ENCODE data around the gene KDM1A. TPM values are rescaled to one million over a fixed set of nuclear protein-coding genes. Genes with fewer than 3 reads are reported as not detected.

Gene KDM1A
- total RNA-seq, 4 donors from 2014 or later = 37.8 to 64.1 (median 62.3) TPM

DNA sequence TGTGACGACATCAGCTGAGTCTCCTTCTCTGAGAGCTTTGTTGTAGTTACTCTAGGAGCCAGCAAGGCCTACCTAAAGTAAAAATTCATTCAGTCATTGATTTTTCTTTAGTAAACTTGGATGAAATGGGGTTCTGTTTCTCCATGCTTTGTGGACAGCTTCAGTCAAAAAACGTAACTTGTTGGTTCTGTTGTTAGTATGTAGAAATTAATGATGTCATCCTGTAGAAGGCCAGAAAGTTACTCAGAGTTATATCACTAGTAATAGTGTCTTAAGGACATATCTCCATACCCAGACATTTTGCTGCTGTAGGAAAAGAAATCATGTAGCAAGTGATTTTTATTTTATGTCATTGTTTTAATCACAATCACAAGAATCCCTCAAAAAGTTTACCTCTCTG lies 43.0 kb downstream of the KDM1A start:
- no peak overlapping the region for H3K4me3 ChIP-seq
- H3K27me3 ChIP-seq = no peaks in the 10 kb centered on the region
- intact Hi-C loops (cut with DNase I) = no loop called here
- 76 to 87% methylated on average over 2 of the region's 2 CpGs for WGBS, 2 donors
- no peaks in the 10 kb centered on the region for H3K4me1 ChIP-seq
- H3K36me3 ChIP-seq = peaks cover 5 to 100% (median 22%) of the 10 kb centered on the region in 3 donors
- DNase-seq = no peak
- H3K27ac ChIP-seq = no peak overlapping the region
- no peak for TF ChIP-seq CTCF (IDR thresholded peaks at IDR 0.05)
- TF ChIP-seq POLR2A (IDR thresholded peaks at IDR 0.05) = no peak
- H3K9me3 ChIP-seq = no peaks in the 10 kb centered on the region

- H3K27ac ChIP-seq = no peak overlapping the region
- DNase-seq = no peak
- no peak for TF ChIP-seq CTCF (IDR thresholded peaks at IDR 0.05)
- TF ChIP-seq POLR2A (IDR thresholded peaks at IDR 0.05) = no peak
- 87 to 96% methylated on average over 2 of the region's 2 CpGs for WGBS, 2 donors
- no peaks in the 10 kb centered on the region for H3K4me1 ChIP-seq
- H3K4me3 ChIP-seq = no peak overlapping the region
- H3K9me3 ChIP-seq = no peaks in the 10 kb centered on the region
- intact Hi-C loops (cut with DNase I) = no loop called here
- peaks cover 0 to 100% (median 9%) of the 10 kb centered on the region in 3 donors for H3K36me3 ChIP-seq
- H3K27me3 ChIP-seq = no peaks in the 10 kb centered on the region
Measured at GRCh38 chr1:23065385-23065784, 46.1 kb downstream of the KDM1A start.

DNA sequence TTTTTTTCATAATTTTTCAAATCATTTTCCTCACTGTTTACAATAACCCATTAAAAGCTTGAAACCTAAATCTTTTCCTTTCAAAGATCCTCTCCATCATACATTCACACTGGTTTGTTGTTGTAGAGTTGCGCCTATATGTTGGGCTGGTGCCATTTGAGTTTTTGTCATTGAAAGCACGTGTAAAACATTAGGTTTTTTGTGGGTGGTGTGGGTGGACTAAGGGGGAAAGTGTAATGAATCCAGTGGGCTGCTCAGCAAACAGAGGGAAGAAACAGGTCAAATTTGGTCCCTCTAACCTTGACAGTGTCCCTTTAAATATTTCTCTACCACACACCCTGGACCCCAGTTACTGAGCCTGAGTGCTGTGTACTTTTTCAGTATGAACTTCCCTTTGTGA lies 46.8 kb downstream of the KDM1A start:
- WGBS, 2 donors = 86 to 92% methylated on average over 2 of the region's 2 CpGs
- H3K27ac ChIP-seq = no peak overlapping the region
- no peaks in the 10 kb centered on the region for H3K9me3 ChIP-seq
- no peak for DNase-seq
- TF ChIP-seq CTCF (IDR thresholded peaks at IDR 0.05) = no peak
- no peak for TF ChIP-seq POLR2A (IDR thresholded peaks at IDR 0.05)
- no peaks in the 10 kb centered on the region for H3K27me3 ChIP-seq
- H3K4me1 ChIP-seq = no peaks in the 10 kb centered on the region
- H3K4me3 ChIP-seq = no peak overlapping the region
- H3K36me3 ChIP-seq = peaks cover 0 to 100% (median 9%) of the 10 kb centered on the region in 3 donors
- intact Hi-C loops (cut with DNase I) = no loop called here

GRCh38 chr1:23069149-23069548 lies 49.9 kb downstream of the KDM1A start:
- intact Hi-C loops (cut with DNase I) = no loop called here
- no peak for TF ChIP-seq CTCF (IDR thresholded peaks at IDR 0.05)
- TF ChIP-seq POLR2A (IDR thresholded peaks at IDR 0.05) = no peak
- WGBS, 2 donors = 92 to 97% methylated on average over 2 of the region's 2 CpGs
- no peak for DNase-seq
- Histone ChIP-seq H3K9me3 (no peaks in the 10 kb centered on the region), H3K4me3 (no peak overlapping the region), H3K27me3 (no peaks in the 10 kb centered on the region), H3K4me1 (no peaks in the 10 kb centered on the region), H3K36me3 (peaks cover 0 to 100% (median 4%) of the 10 kb centered on the region in 3 donors), H3K27ac (no peak overlapping the region)

DNA sequence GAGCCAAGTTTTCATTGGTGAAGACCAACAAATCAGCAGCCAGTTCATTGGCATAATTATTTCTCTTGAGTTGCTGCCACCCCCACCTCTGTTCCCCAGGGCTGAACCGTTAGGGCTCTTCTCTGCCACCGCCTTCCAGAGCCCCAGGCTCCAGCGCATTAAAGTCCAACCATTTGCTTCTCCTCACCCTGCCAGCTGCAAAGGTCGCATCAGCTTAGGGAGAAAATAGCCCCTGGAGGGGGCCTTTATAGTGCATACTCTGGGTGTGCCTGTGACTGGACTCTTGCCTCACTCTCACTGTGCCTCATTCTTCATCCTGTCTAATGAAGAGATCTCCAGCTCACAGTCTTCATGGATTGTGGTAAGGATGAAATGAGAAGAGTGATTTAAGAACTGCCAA lies 50.4 kb downstream of the KDM1A start:
- H3K4me1 ChIP-seq = no peaks in the 10 kb centered on the region
- no peak for TF ChIP-seq POLR2A (IDR thresholded peaks at IDR 0.05)
- no peak for TF ChIP-seq CTCF (IDR thresholded peaks at IDR 0.05)
- no peak overlapping the region for H3K27ac ChIP-seq
- intact Hi-C loops (cut with DNase I) = no loop called here
- 90 to 95% methylated on average over 4 of the region's 4 CpGs for WGBS, 2 donors
- no peak for DNase-seq
- no peaks in the 10 kb centered on the region for H3K9me3 ChIP-seq
- peaks cover 0 to 98% (median 4%) of the 10 kb centered on the region in 3 donors for H3K36me3 ChIP-seq
- H3K4me3 ChIP-seq = no peak overlapping the region
- no peaks in the 10 kb centered on the region for H3K27me3 ChIP-seq

Data from esophagus squamous epithelium (tissue), 5 donors.